Left lung (tissue), 10 donors: ENCODE measurements around the gene USP17L5. TPM values are rescaled to one million over a fixed set of nuclear protein-coding genes. Genes with fewer than 3 reads are reported as not detected.
"Not testable (repeated sequence)": the region's sequence is repeated elsewhere in the genome, so short reads cannot be mapped to it uniquely, and the experiment has no call there.

ENCODE experiments used
- ATAC-seq: fragments of 200-7000 bp; cut with Tn5 transposase; one replicate; pipeline ENCODE4 v1.9.1; 2020; ENCODE audit warnings: moderate library complexity
- DNase-seq, 4 donors: peaks; one replicate each; pipeline ENCODE4 v3.0.0-alpha.2; 2013 to 2020
- H3K27ac ChIP-seq, 2 donors: fragments of 200-600 bp; sonication (generic) in 1 of 2; one replicate each; pipeline versions ENCODE4 v1.5.0 to v1.8.0; 2020 to 2021
- H3K27me3 ChIP-seq, 2 donors: fragments of 200-600 bp; sonication (generic) in 1 of 2; one replicate each; pipeline versions ENCODE4 v1.5.0 to v1.8.0; 2020 to 2021
- H3K36me3 ChIP-seq, 2 donors: fragments of 200-600 bp; sonication (generic) in 1 of 2; one replicate each; pipeline versions ENCODE4 v1.5.0 to v1.8.0; 2020 to 2021
- H3K4me1 ChIP-seq, 2 donors: fragments of 200-600 bp; one replicate each; pipeline ENCODE4 v1.8.0; 2021
- H3K4me3 ChIP-seq, 2 donors: fragments of 200-600 bp; sonication (generic) in 1 of 2; one replicate each; pipeline versions ENCODE4 v1.5.0 to v1.8.0; 2020 to 2021; ENCODE audit warnings: mild to moderate bottlenecking in 1 of 2
- H3K9me3 ChIP-seq, 2 donors: fragments of 200-600 bp; sonication (generic) in 1 of 2; one replicate each; pipeline versions ENCODE4 v1.5.0 to v1.8.0; 2020 to 2021
- CTCF ChIP-seq, 2 donors: fragments of 200-600 bp; sonication (generic) in 1 of 2; IDR thresholded peaks; one replicate each; pipeline versions ENCODE4 v1.5.0 to v1.8.0; 2021; ENCODE audit warnings: antibody characterized with exemption in 2 of 2
- intact Hi-C, 2 donors: fragments of 100-400 bp; cut with DNase I; formaldehyde crosslinking; loops; one replicate each; pipeline versions ENCODE4 v1.11.2 to v1.14.2; 2022
- polyA plus RNA-seq, 6 donors: library from polyadenylated mRNA; unstranded; fragments of 120-200 nt; gene quantifications; one replicate each; pipeline ENCODE4 v1.2.1, GENCODE V29; 2013; ENCODE audit not compliant: insufficient read length in 6 of 6
- total RNA-seq, 2 donors: library from RNA; stranded (reverse); fragmentation: NEBNext Ultra II Directional; extraction: Animal tissue kit (Norgen Biotek cat#: 25700); gene quantifications; one replicate each; pipeline ENCODE4 v1.2.1, GENCODE V29; 2021
- donor health status: DM: no; HTN: yes; CAD: no.
- donor health status: DM: no; HTN: no; CAD: no.

Gene USP17L5
- total and polyA plus RNA-seq, 8 donors = not detected

GRCh38 chr4:9381012-9381534 lies 41.9 kb downstream of the USP17L5 start:
- H3K27ac ChIP-seq, H3K9me3 ChIP-seq, H3K4me1 ChIP-seq, H3K27me3 ChIP-seq, intact Hi-C loops, H3K36me3 ChIP-seq, ATAC-seq: not testable (repeated sequence)
- peak overlapping the region; percentile 20 to 28 for H3K4me3 ChIP-seq
- DNase-seq = peak in 3 of 4 donors; percentile 2 to 68 (median 9)
- peak; percentile 46 to 69 for TF ChIP-seq CTCF (IDR thresholded peaks at IDR 0.05)

GRCh38 chr4:9384126-9384525 lies 44.9 kb downstream of the USP17L5 start:
- H3K4me3 ChIP-seq = no peak overlapping the region
- no peaks in the 10 kb centered on the region for H3K4me1 ChIP-seq
- intact Hi-C loops = no loop called here
- no peaks in the 10 kb centered on the region for H3K27me3 ChIP-seq
- no peaks in the 10 kb centered on the region for H3K36me3 ChIP-seq
- H3K27ac ChIP-seq = no peak overlapping the region
- DNase-seq = no peak
- ATAC-seq = no peak
- TF ChIP-seq CTCF (IDR thresholded peaks at IDR 0.05) = no peak
- no peaks in the 10 kb centered on the region for H3K9me3 ChIP-seq

- DNase-seq, H3K9me3 ChIP-seq, H3K4me3 ChIP-seq, ATAC-seq, H3K27ac ChIP-seq, H3K27me3 ChIP-seq, intact Hi-C loops, H3K4me1 ChIP-seq, H3K36me3 ChIP-seq: not testable (repeated sequence)
These were observed 49.8 kb downstream of the USP17L5 start for GRCh38 chr4:9389001-9389400.

Other genes with a start within 250 kb of the USP17L5 start
- gene FAM90A26, start 169.0 kb upstream of the USP17L5 start, total RNA-seq = not detected
- gene FAM90A26, start 169.0 kb upstream of the USP17L5 start, polyA plus RNA-seq = under 1 TPM; 0.08 to 0.23 (median 0.14) TPM
- not detected for gene USP17L10, start 128.7 kb upstream of the USP17L5 start, total RNA-seq
- not detected for gene USP17L10, start 128.7 kb upstream of the USP17L5 start, polyA plus RNA-seq
- not detected for gene USP17L11, start 124.0 kb upstream of the USP17L5 start, total RNA-seq
- gene USP17L11, start 124.0 kb upstream of the USP17L5 start, polyA plus RNA-seq = not detected
- not detected for gene USP17L12, start 119.3 kb upstream of the USP17L5 start, total RNA-seq
- not detected for gene USP17L12, start 119.3 kb upstream of the USP17L5 start, polyA plus RNA-seq
- not detected for gene USP17L13, start 114.5 kb upstream of the USP17L5 start, total RNA-seq
- gene USP17L13, start 114.5 kb upstream of the USP17L5 start, polyA plus RNA-seq = not detected
- gene USP17L15, start 105.0 kb upstream of the USP17L5 start, total RNA-seq = not detected
- gene USP17L15, start 105.0 kb upstream of the USP17L5 start, polyA plus RNA-seq = not detected
- gene USP17L17, start 95.5 kb upstream of the USP17L5 start, total RNA-seq = not detected
- gene USP17L17, start 95.5 kb upstream of the USP17L5 start, polyA plus RNA-seq = not detected
- gene USP17L18, start 90.8 kb upstream of the USP17L5 start, total RNA-seq = not detected
- not detected for gene USP17L18, start 90.8 kb upstream of the USP17L5 start, polyA plus RNA-seq
- gene USP17L19, start 86.0 kb upstream of the USP17L5 start, total RNA-seq = not detected
- not detected for gene USP17L19, start 86.0 kb upstream of the USP17L5 start, polyA plus RNA-seq
- not detected for gene USP17L20, start 81.3 kb upstream of the USP17L5 start, total RNA-seq
- gene USP17L20, start 81.3 kb upstream of the USP17L5 start, polyA plus RNA-seq = not detected
- not detected for gene USP17L21, start 76.5 kb upstream of the USP17L5 start, total RNA-seq
- not detected for gene USP17L21, start 76.5 kb upstream of the USP17L5 start, polyA plus RNA-seq
- not detected for gene USP17L22, start 71.8 kb upstream of the USP17L5 start, total RNA-seq
- not detected for gene USP17L22, start 71.8 kb upstream of the USP17L5 start, polyA plus RNA-seq
- gene USP17L24, start 14.2 kb upstream of the USP17L5 start, total RNA-seq = not detected
- not detected for gene USP17L24, start 14.2 kb upstream of the USP17L5 start, polyA plus RNA-seq
- not detected for gene USP17L25, start 9.5 kb upstream of the USP17L5 start, total RNA-seq
- not detected for gene USP17L25, start 9.5 kb upstream of the USP17L5 start, polyA plus RNA-seq
- not detected for gene USP17L26, start 4.7 kb upstream of the USP17L5 start, total RNA-seq
- gene USP17L26, start 4.7 kb upstream of the USP17L5 start, polyA plus RNA-seq = not detected
- gene USP17L27, start 4.7 kb downstream of the USP17L5 start, total RNA-seq = not detected
- gene USP17L27, start 4.7 kb downstream of the USP17L5 start, polyA plus RNA-seq = not detected
- not detected for gene USP17L28, start 9.5 kb downstream of the USP17L5 start, total RNA-seq
- not detected for gene USP17L28, start 9.5 kb downstream of the USP17L5 start, polyA plus RNA-seq
- gene USP17L29, start 14.2 kb downstream of the USP17L5 start, total RNA-seq = not detected
- not detected for gene USP17L29, start 14.2 kb downstream of the USP17L5 start, polyA plus RNA-seq
- gene USP17L30, start 23.7 kb downstream of the USP17L5 start, total RNA-seq = not detected
- not detected for gene USP17L30, start 23.7 kb downstream of the USP17L5 start, polyA plus RNA-seq
- gene DEFB131A, start 105.0 kb downstream of the USP17L5 start, total RNA-seq = not detected
- not detected for gene DEFB131A, start 105.0 kb downstream of the USP17L5 start, polyA plus RNA-seq